Activated CD8-positive, alpha-beta memory T cell treated with anti-CD3 and anti-CD28 coated beads, Interleukin-2, amount 50 U/mL, for 48 hours (primary cell): ENCODE data around the gene CHMP1B.
"Not testable (repeated sequence)": the region's sequence is repeated elsewhere in the genome, so short reads cannot be mapped to it uniquely, and the experiment has no call there.

Source experiments
- DNase-seq: peaks from one replicate; pipeline ENCODE4 v3.0.0-alpha.2; 2020

CHMP1B gene

GRCh38 chr18:11842562-11842961 lies 8.7 kb upstream of the CHMP1B start:
- DNase-seq: no peak

DNA sequence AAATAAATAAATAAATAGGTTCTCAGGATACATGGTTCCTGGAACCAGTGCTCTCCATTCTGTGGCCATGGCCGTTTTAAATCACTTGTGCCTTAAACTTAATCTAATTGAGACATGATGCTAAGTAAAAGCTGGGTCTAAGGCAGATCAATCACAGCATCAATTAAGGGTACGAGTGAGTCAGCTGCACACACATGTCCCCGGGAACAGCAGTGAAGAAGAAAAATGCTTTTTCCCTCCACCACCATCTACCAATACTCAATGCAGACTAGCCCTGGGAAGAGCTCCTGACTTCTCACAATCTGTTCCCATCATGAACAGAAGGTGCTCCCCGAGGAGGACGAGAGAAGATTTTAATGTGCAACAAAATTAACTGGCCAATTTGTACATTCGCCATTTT lies 6.8 kb upstream of the CHMP1B start:
- no peak for DNase-seq

DNA sequence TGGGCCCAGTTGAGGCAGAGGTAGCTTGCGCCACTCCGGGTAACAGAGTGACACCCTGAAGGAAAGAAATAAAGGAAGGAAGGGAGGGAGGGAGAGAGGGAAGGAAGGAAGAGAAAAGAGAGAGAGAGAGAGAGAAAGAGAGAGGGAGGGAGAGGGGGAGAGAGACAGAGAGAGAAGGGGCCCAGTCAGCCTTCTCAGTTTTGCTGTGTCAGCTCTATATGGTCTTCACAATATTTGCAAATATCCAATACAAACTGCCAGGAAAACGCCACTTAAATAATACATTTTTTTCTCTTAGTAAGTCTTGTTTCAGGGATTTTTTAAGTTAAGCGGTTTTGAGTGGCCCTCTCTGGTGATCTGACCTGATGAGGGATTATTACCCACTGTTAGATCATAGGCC lies 5.6 kb upstream of the CHMP1B start:
- DNase-seq: no peak

- DNase-seq: no peak
These were observed 3.4 kb upstream of the CHMP1B start for GRCh38 chr18:11847811-11848210.

- DNase-seq: no peak
These were observed 1.9 kb upstream of the CHMP1B start for GRCh38 chr18:11849279-11849678.

- DNase-seq: peak; percentile 73
These were observed 1.2 kb upstream of the CHMP1B start for GRCh38 chr18:11849841-11850634.

- DNase-seq: no peak
These were observed 430 bp upstream of the CHMP1B start for GRCh38 chr18:11850821-11851145.

DNA sequence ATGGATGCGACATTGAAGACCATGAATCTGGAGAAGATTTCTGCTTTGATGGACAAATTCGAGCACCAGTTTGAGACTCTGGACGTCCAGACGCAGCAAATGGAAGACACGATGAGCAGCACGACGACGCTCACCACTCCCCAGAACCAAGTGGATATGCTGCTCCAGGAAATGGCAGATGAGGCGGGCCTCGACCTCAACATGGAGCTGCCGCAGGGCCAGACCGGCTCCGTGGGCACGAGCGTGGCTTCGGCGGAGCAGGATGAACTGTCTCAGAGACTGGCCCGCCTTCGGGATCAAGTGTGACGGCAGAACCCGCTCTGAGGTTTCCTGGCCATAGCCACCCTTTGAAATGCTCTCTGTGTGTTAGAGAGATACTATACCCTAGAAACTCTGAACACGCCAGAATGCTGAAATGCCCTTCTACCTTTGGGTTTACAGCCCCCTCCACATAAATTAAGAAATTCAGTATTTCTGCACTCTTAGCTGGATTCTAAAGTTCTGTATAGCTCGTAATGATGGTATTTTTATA lies 659 bp downstream of the CHMP1B start:
- DNase-seq: peak; percentile 76

DNA sequence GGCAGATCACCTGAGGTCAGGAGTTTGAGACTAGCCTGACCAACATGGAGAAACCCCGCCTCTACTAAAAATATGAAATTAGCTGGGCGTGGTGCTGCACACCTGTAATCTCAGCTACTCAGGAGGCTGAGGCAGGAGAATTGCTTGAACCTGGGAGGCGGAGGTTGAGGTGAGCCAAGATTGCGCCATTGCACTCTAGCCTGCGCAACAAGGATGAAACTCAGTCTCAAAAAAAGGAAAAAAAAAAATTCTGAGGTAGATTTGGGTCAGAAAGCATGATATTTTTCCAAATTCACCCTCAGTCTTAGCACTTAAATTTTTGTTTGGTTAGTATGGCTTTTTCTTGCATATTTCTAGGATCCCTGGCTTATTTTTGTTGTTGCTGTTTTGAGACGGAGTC lies 3.3 kb downstream of the CHMP1B start:
- not testable (repeated sequence) for DNase-seq

GRCh38 chr18:11857177-11857887 lies 6.1 kb downstream of the CHMP1B start:
- DNase-seq: no peak

DNA sequence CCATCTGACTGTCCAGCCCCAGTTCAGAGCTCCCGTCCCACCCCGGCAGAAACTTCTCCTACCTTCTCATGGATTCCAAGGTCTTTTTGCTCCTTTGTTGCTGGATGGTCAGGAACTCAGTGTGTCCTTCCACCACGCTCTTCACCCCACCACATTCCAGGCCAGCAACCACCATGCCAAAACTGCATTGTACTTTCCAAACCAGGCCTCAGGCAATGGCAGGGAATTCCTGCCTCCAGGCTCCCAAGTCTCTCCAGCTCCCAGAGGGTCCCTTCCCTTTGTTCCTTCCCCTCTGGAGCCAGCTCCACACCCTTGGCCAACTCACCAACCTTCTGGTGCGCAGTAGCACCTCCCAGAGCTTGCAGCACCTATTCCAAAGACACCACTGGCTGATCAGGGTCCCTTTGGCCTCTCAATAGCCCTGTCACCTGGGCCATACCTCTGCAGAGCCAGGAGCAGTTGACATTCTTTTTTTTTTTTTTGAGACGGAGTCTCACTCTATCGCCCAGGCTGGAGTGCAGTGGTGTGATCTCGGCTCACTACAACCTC lies 8.1 kb downstream of the CHMP1B start:
- DNase-seq: no peak

GRCh38 chr18:11859903-11860407 lies 8.7 kb downstream of the CHMP1B start:
- no peak for DNase-seq

DNA sequence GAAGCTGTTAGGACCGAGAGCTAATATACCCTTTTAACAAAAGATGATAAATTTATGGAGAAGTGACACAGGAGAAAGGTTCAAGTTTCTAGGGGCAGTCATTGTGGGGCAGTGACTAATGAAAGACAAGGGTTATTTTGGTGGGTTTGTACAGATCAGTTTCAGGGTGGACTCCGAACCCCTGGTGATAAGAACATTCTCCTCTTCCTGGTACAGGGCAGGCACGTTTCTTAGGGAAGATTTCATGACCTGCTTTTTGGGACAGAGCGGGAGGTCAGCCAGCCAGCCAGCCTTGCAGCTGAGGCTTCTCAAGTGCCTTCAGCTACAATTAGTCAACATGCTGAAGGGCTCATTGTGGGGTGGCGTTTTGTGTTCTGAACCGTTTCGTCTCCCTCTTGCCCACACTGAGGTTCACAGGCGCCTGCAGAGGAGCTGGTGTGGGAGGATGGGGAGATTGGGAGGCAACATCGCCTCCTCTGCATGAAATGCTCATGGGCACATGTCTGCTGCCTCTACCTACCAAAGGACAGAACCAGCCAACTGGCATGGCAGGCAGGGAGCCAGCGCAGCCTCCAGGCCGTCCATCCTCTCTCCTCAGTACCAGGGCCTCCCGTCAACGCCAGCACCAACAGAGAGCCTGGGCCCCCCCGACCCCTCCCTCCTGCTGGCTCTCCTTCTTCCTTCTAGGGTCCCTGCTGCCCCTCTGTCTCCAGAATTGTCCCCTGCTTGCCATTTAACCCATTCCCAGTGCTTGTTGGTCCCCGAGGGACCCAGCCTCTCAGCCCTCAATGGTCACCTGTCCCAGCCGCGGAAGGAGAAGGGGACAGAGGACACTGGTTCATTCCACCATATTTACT lies 9.6 kb downstream of the CHMP1B start:
- DNase-seq: no peak

GRCh38 chr18:11861583-11862288 lies 10.5 kb downstream of the CHMP1B start:
- no peak for DNase-seq

DNA sequence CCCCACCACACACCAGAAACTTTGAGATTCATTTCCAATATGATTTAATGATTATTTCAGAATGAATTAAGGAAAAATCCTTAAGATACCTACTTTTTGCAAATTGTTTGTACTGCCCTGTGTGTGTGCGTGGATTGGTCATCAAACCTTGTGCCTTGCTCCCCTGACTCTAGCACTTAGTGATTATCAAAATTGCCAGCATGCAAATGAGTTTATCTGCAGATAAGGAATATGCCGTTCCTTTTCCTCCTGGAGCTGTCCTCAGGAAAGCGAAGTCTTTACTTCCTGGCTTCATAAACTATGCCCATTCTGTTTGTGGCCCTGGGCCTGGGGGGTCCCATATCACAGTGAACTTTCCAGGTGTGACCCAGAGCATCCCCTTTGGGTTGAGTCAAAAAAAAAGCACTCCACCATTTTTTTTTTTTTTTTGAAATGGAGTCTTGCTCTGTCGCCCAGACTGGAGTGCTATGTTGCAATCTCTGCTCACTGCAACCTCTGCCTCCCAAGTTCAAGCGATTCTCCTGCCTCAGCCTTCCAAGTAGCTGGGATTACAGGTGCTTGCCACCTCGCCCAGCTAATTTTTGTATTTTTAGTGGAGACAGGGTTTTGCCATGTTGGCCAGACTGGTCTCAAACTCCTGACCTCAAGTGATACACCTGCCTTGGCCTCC lies 11.4 kb downstream of the CHMP1B start:
- DNase-seq: peak; percentile 3

- DNase-seq: peak; percentile 18
These were observed 13.3 kb downstream of the CHMP1B start for GRCh38 chr18:11864471-11864870.

DNA sequence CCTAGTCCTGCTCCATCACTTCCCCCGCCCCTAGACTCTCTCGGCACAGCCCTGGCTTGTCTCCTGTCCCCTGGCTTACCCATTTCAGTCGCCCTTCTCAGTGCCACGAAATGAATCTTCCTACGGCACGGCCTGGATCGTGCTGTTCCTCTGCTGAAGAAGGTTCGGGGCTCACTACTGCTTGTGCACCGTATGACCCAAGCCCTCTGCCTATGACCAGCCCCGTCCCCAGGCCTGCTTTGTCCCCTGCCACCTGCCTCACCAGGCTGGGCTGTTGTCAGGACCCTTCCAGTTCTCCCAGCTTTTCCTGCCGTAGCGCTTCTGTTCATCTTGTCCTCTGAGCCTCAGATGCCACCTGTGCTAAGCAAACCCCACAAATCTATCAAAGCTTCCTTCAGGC lies 13.9 kb downstream of the CHMP1B start:
- peak; percentile 32 for DNase-seq

GRCh38 chr18:11866329-11866728 lies 15.1 kb downstream of the CHMP1B start:
- no peak for DNase-seq

- peak; percentile 23 for DNase-seq
These were observed 15.6 kb downstream of the CHMP1B start for GRCh38 chr18:11866764-11867163.

GRCh38 chr18:11868230-11868629 lies 17.0 kb downstream of the CHMP1B start:
- peak; percentile 2 for DNase-seq

DNA sequence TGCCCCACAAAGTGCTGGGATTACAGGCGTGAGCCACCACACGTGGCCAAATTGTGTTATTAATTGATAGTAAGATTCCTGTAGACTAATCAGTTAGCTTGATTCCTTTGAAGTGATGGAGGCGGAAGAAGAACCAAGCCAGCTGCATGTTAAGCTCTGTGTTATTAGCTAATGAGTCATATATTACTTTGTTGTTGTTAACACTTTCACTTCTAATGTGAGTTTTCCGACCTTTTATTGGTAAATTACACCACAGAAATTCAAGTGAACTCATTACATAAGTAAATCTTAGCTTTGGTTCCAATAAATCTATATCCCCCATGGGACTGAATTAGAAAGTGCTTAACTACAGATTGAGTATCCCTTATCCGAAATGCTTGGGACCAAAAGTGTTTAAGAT lies 20.3 kb downstream of the CHMP1B start:
- DNase-seq: no peak
